Stimulated activated CD4-positive, alpha-beta T cell treated with anti-CD3 and anti-CD28 coated beads, Interleukin-1b, Interleukin-23, amount 100 ng/mL, for 4 hours (primary cell): ENCODE results near the gene WDR27.
A peak's percentile ranks its signal among the peaks of the same experiment; 100 is the strongest.

ENCODE experiments used
- DNase-seq, 2 donors: peaks; one replicate each; pipeline ENCODE4 v3.0.0-alpha.2; 2020; ENCODE audit warnings: low read depth in 2 of 2

Gene WDR27

GRCh38 chr6:169564453-169565240 is 137.2 kb downstream of the WDR27 start:
- DNase-seq: no peak

GRCh38 chr6:169561665-169562064 is 140.2 kb downstream of the WDR27 start:
- DNase-seq: no peak

GRCh38 chr6:169559592-169559991 is 142.2 kb downstream of the WDR27 start:
- no peak for DNase-seq

GRCh38 chr6:169558774-169559441 is 142.9 kb downstream of the WDR27 start:
- DNase-seq: no peak

GRCh38 chr6:169558378-169558773 is 143.5 kb downstream of the WDR27 start:
- no peak for DNase-seq

GRCh38 chr6:169557887-169558286 is 143.9 kb downstream of the WDR27 start:
- DNase-seq: no peak

- peak in 1 of 2 donors; percentile 2 for DNase-seq
These were observed 144.9 kb downstream of the WDR27 start for GRCh38 chr6:169556758-169557548.

GRCh38 chr6:169555971-169556617 is 145.7 kb downstream of the WDR27 start:
- DNase-seq: no peak

GRCh38 chr6:169545982-169546381 is 155.8 kb downstream of the WDR27 start:
- DNase-seq: no peak

GRCh38 chr6:169543704-169544103 is 158.1 kb downstream of the WDR27 start:
- no peak for DNase-seq

GRCh38 chr6:169542491-169542890 is 159.3 kb downstream of the WDR27 start:
- no peak for DNase-seq

- no peak for DNase-seq
These were observed 162.5 kb downstream of the WDR27 start for GRCh38 chr6:169539176-169539897.

GRCh38 chr6:169536446-169537170 is 165.2 kb downstream of the WDR27 start:
- DNase-seq: no peak

GRCh38 chr6:169534039-169534421 is 167.8 kb downstream of the WDR27 start:
- no peak for DNase-seq

- DNase-seq: no peak
These were observed 168.4 kb downstream of the WDR27 start for GRCh38 chr6:169533301-169534038.

GRCh38 chr6:169530752-169531123 is 171.1 kb downstream of the WDR27 start:
- DNase-seq: no peak

- DNase-seq: no peak
These were observed 171.7 kb downstream of the WDR27 start for GRCh38 chr6:169529931-169530751.

- no peak for DNase-seq
These were observed 173.1 kb downstream of the WDR27 start for GRCh38 chr6:169528755-169529154.

- no peak for DNase-seq
These were observed 174.5 kb downstream of the WDR27 start for GRCh38 chr6:169527306-169527705.
